Nephron (organoid): Measurements from ENCODE around the gene TTC39C.
A peak's percentile ranks its signal among the peaks of the same experiment; 100 is the strongest.
"Not testable (repeated sequence)": the region's sequence is repeated elsewhere in the genome, so short reads cannot be mapped to it uniquely, and the experiment has no call there.

ENCODE experiments used
- H3K27ac Mint-ChIP-seq, 3 experiments: 2 replicates each; pipeline ENCODE4 v1.8.0; 2020; ENCODE audit warnings: mixed read lengths in 3 of 3, mild to moderate bottlenecking in 2 of 3, moderate library complexity in 1 of 3
- H3K27me3 Mint-ChIP-seq: 2 replicates; pipeline ENCODE4 v1.8.0; 2021; ENCODE audit warnings: low read depth, mild to moderate bottlenecking, moderate library complexity, mixed read lengths
- H3K36me3 Mint-ChIP-seq: 2 replicates; pipeline ENCODE4 v1.8.0; 2020; ENCODE audit warnings: low read depth, mixed read lengths
- H3K4me1 Mint-ChIP-seq: 2 replicates; pipeline ENCODE4 v1.8.0; 2020; ENCODE audit warnings: mixed read lengths
- H3K4me3 Mint-ChIP-seq, 3 experiments: 2 replicates each; pipeline ENCODE4 v1.8.0; 2020; ENCODE audit warnings: mild to moderate bottlenecking in 3 of 3, mixed read lengths in 3 of 3, moderate library complexity in 2 of 3
- H3K9me3 Mint-ChIP-seq: 2 replicates; pipeline ENCODE4 v1.8.0; 2020; ENCODE audit warnings: mixed read lengths
- TF ChIP-seq, protein P1 (sequence below), 3 experiments: fragments of 200-600 bp; sonication (generic); IDR thresholded peaks; one replicate each; pipeline ENCODE4 v1.5.0; 2021; ENCODE audit warnings: antibody characterized with exemption in 3 of 3; ENCODE audit not compliant: unreplicated experiment in 3 of 3

TTC39C gene

DNA sequence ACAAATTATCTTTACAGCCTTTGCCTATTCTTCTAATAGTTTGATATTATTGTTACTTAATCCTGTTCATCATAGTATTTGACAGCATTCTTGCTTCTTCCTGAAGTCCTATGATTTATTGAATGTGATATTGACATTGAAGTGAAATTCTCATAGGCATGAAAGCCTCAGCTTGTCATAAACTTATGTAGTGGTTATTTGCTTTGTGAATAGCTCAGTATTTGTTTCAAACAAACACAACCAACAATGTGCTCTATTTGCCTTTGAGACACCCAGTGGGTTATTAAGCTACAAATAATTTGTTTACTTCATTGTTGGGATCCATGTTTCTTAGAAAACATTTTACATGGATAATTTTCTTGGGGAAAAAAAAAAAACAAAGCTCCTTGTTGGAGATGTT is 57.2 kb downstream of the TTC39C start:
- peaks cover 13% of the 10 kb centered on the region for H3K36me3 Mint-ChIP-seq
- TF ChIP-seq, protein P1, sequence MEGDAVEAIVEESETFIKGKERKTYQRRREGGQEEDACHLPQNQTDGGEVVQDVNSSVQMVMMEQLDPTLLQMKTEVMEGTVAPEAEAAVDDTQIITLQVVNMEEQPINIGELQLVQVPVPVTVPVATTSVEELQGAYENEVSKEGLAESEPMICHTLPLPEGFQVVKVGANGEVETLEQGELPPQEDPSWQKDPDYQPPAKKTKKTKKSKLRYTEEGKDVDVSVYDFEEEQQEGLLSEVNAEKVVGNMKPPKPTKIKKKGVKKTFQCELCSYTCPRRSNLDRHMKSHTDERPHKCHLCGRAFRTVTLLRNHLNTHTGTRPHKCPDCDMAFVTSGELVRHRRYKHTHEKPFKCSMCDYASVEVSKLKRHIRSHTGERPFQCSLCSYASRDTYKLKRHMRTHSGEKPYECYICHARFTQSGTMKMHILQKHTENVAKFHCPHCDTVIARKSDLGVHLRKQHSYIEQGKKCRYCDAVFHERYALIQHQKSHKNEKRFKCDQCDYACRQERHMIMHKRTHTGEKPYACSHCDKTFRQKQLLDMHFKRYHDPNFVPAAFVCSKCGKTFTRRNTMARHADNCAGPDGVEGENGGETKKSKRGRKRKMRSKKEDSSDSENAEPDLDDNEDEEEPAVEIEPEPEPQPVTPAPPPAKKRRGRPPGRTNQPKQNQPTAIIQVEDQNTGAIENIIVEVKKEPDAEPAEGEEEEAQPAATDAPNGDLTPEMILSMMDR (IDR thresholded peaks at IDR 0.05; ENCODE audit: unreplicated experiment in 3 of 3): no peak
- no peak overlapping the region for H3K4me3 Mint-ChIP-seq
- peaks cover 8% of the 10 kb centered on the region for H3K4me1 Mint-ChIP-seq
- H3K27ac Mint-ChIP-seq: no peak overlapping the region
- peaks cover 4% of the 10 kb centered on the region for H3K9me3 Mint-ChIP-seq
- no peaks in the 10 kb centered on the region for H3K27me3 Mint-ChIP-seq

DNA sequence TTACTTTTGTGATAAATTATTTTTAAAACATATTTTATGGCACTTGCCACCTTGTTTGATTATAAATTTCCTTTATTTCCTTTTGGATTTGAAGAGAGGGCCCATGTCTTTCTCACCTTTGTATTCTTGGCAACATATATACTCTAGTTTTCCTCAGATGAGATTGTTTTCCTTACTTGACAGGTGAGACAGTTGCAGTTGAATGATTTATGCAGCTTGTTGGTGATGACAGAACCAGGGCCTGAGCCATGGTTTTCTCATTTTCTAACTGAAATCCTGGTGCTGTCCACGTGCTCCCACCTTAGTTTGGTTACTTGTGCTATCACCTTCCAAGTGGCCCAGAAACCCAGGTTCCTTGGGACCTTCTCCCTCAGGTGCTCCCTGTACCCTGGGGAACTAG is 58.2 kb downstream of the TTC39C start:
- Mint-ChIP-seq H3K27me3 (no peaks in the 10 kb centered on the region), H3K36me3 (peaks cover 11% of the 10 kb centered on the region), H3K4me1 (peaks cover 12% of the 10 kb centered on the region), H3K4me3 (no peak overlapping the region), H3K9me3 (peaks cover 4% of the 10 kb centered on the region), H3K27ac (no peak overlapping the region)
- TF ChIP-seq, protein P1 (IDR thresholded peaks at IDR 0.05; ENCODE audit: unreplicated experiment in 3 of 3): no peak

DNA sequence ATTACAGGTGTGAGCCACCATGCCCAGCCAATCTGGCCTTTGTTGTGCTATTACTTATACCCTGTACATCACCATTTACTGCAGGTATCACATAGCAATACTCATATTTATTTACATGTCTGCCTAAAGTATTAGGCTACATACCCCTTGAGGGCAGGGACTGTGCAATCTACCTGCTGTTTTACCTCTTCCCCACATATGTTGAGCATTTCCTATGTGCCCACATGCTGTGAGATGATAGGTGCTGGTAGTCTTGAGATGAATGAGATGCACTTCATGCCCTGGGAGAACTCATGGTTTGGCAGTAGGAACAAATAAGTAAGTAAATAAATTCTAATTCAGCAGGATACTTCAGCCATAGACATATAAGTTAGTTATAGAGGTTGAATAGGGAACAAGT is 59.2 kb downstream of the TTC39C start:
- no peak overlapping the region for H3K27ac Mint-ChIP-seq
- H3K4me1 Mint-ChIP-seq: peaks cover 12% of the 10 kb centered on the region
- TF ChIP-seq, protein P1 (IDR thresholded peaks at IDR 0.05; ENCODE audit: unreplicated experiment in 3 of 3): no peak
- no peaks in the 10 kb centered on the region for H3K27me3 Mint-ChIP-seq
- peaks cover 13% of the 10 kb centered on the region for H3K36me3 Mint-ChIP-seq
- H3K9me3 Mint-ChIP-seq: peaks cover 4% of the 10 kb centered on the region
- no peak overlapping the region for H3K4me3 Mint-ChIP-seq

DNA sequence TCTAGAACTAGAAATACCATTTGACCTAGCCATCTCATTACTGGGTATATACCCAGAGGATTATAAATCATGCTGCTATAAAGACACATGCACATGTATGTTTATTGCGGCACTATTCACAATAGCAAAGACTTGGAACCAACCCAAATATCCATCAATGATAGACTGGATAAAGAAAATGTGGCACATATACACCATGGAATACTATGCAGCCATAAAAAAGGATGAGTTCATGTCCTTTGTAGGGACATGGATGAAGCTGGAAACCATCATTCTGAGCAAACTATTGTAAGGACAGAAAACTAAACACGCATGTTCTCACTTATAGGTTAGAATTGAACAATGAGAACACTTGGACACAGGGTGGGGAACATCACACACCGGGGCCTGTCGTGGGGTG is 60.2 kb downstream of the TTC39C start:
- Mint-ChIP-seq H3K4me1 (peaks cover 12% of the 10 kb centered on the region), H3K36me3 (peaks cover 13% of the 10 kb centered on the region)
- H3K27ac Mint-ChIP-seq, H3K27me3 Mint-ChIP-seq, H3K9me3 Mint-ChIP-seq, H3K4me3 Mint-ChIP-seq: not testable (repeated sequence)

DNA sequence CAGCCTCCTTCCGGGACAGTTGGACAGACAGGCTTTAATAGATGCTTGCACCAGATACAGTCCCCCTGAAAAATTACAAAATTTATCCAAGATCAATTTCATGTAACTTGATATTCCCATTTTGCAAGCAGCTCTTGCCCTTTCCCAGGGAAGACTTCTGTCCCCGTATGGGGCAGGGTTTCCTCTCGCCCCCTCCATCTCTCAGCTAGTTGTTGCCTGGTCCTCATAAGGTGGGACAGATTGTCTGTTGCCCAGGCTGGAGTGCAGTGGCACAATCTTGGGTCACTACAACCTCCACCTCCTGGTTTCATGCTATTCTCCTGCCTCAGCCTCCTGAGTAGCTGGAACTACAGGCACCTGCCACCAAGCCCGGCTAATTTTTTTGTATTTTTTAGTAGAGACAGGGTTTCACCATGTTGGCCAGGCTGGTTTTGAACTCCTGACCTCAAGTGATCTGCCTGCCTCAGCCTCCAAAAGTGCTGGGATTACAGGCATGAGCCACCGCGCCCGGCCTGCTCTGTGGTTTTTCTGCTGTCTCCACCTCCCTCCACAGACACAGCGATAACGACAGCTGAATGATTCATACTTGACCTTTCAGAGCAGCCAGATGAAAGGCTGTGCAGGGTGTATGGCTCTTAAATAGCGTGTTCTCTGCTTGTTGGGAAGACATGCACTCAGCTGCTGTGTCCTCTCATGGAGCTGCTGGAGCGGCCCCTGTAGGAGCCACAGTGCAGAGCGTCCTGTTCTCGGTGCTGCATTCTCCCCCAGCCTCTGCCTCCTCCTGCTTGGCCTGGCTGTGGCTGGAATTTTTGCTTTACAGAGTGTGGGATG is 61.4 kb downstream of the TTC39C start:
- H3K9me3 Mint-ChIP-seq: peaks cover 4% of the 10 kb centered on the region
- TF ChIP-seq, protein P1 (IDR thresholded peaks at IDR 0.05; ENCODE audit: unreplicated experiment in 3 of 3): no peak
- peaks cover 13% of the 10 kb centered on the region for H3K36me3 Mint-ChIP-seq
- H3K4me3 Mint-ChIP-seq: no peak overlapping the region
- H3K4me1 Mint-ChIP-seq: peaks cover 12% of the 10 kb centered on the region
- H3K27me3 Mint-ChIP-seq: no peaks in the 10 kb centered on the region
- H3K27ac Mint-ChIP-seq: peak overlapping the region in 1 of 3 experiments; percentile 15

DNA sequence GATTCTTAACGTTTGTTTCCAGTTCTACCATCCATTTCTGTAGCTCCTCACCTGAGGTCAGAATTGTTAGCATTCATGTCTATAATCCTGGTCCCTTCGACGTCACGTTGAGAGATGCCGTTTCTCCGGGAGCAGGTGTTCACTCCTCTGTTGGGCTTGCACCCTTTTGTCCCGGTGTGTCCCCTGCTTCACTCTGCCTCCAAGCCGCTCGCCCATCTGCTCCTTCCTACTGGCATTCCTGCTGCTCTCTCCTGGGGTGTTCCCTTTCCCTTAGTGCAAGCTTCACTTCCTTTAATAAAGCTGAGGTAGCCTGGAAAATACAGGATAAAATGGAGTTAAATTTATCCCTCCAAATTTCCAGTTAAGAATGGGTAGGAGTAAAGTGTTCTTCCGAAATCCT is 62.4 kb downstream of the TTC39C start:
- H3K27me3 Mint-ChIP-seq: no peaks in the 10 kb centered on the region
- TF ChIP-seq, protein P1 (IDR thresholded peaks at IDR 0.05; ENCODE audit: unreplicated experiment in 3 of 3): no peak
- H3K27ac Mint-ChIP-seq: peak overlapping the region in 1 of 3 experiments; percentile 54

More for the DNA sequence above, 62.4 kb downstream of the TTC39C start:
- H3K4me3 Mint-ChIP-seq: no peak overlapping the region
- peaks cover 13% of the 10 kb centered on the region for H3K36me3 Mint-ChIP-seq
- peaks cover 12% of the 10 kb centered on the region for H3K4me1 Mint-ChIP-seq
- peaks cover 4% of the 10 kb centered on the region for H3K9me3 Mint-ChIP-seq
